HepG2 (cell line): ENCODE measurements around the gene FMOD. TPM values are rescaled to one million over a fixed set of nuclear protein-coding genes. Genes with fewer than 3 reads are reported as not detected.

Source experiments
- AFF4 ChIP-seq: sonication (generic); formaldehyde crosslinking; IDR thresholded peaks from 2 replicates; pipeline ENCODE4 v1.4.0; 2020; ENCODE audit warnings: missing genetic modification reagents
- ARID2 ChIP-seq: sonication (generic); formaldehyde crosslinking; IDR thresholded peaks from 2 replicates; pipeline ENCODE4 v1.8.1; 2022; ENCODE audit warnings: mild to moderate bottlenecking, missing genetic modification reagents, borderline replicate concordance
- CENPT ChIP-seq: sonication (generic); formaldehyde crosslinking; IDR thresholded peaks from 2 replicates; pipeline ENCODE4 v1.8.0; 2022; ENCODE audit warnings: low read depth, mild to moderate bottlenecking, moderate library complexity, missing genetic modification reagents
- FOXJ3 ChIP-seq: sonication (generic); formaldehyde crosslinking; IDR thresholded peaks from 2 replicates; pipeline ENCODE4 v1.4.0; 2020; ENCODE audit warnings: missing genetic modification reagents, mild to moderate bottlenecking, borderline replicate concordance
- HOXA5 ChIP-seq: sonication (generic); formaldehyde crosslinking; IDR thresholded peaks from 2 replicates; pipeline ENCODE4 v1.4.0; 2020; ENCODE audit warnings: missing genetic modification reagents
- MTF1 ChIP-seq: sonication (generic); formaldehyde crosslinking; IDR thresholded peaks from 2 replicates; pipeline ENCODE4 v1.5.0; 2020; ENCODE audit warnings: missing genetic modification reagents
- NFATC3 ChIP-seq: sonication (generic); formaldehyde crosslinking; IDR thresholded peaks from 2 replicates; pipeline ENCODE4 v1.5.1; 2020; ENCODE audit warnings: mild to moderate bottlenecking, missing genetic modification reagents
- ZNF562 ChIP-seq: sonication (generic); formaldehyde crosslinking; IDR thresholded peaks from 2 replicates; pipeline ENCODE4 v1.8.0; 2022; ENCODE audit warnings: missing genetic modification reagents, borderline replicate concordance
- ZNF605 ChIP-seq: sonication (generic); formaldehyde crosslinking; IDR thresholded peaks from 2 replicates; pipeline ENCODE4 v1.8.0; 2022; ENCODE audit warnings: mild to moderate bottlenecking, missing genetic modification reagents
- ZNF879 ChIP-seq: sonication (generic); formaldehyde crosslinking; IDR thresholded peaks from 2 replicates; pipeline ENCODE4 v1.8.1; 2023; ENCODE audit warnings: missing genetic modification reagents
- polyA plus RNA-seq, 8 experiments: library from polyadenylated mRNA; depleted of rRNA in 3 of 8; stranded (reverse) in 7 of 8; unstranded in 1 of 8; fragments of >200 nt; fragmentation: Illumina TruSeq in 4 of 8; extraction: Trizol in 4 of 8; gene quantifications; 2 replicates each; pipeline versions ENCODE4 v1.2.1 to v1.2.3, GENCODE V29; 2011 to 2016; ENCODE audit warnings: low read depth in 4 of 8, missing spikeins in 1 of 8, mixed read lengths in 1 of 8; ENCODE audit not compliant: insufficient read depth in 1 of 8
- total RNA-seq, 5 experiments: library from RNA; depleted of rRNA; stranded (reverse); fragments of >200 nt; fragmentation: Illumina TruSeq; extraction: Trizol; gene quantifications; 2 replicates each; pipeline ENCODE4 v1.2.3, GENCODE V29; 2016; ENCODE audit warnings: low read depth in 1 of 5
- TF ChIP-seq, protein P1 (sequence below): sonication (generic); formaldehyde crosslinking; conservative IDR thresholded peaks from 2 replicates; pipeline ENCODE4 v1.4.0; 2020; ENCODE audit warnings: missing genetic modification reagents
- TF ChIP-seq, protein P2 (sequence below): sonication (generic); formaldehyde crosslinking; IDR thresholded peaks from 2 replicates; pipeline ENCODE4 v1.4.0; 2020; ENCODE audit warnings: mild to moderate bottlenecking, missing genetic modification reagents
- TF ChIP-seq, protein P3 (sequence below): sonication (generic); formaldehyde crosslinking; IDR thresholded peaks from 2 replicates; pipeline ENCODE4 v1.5.0; 2020; ENCODE audit warnings: missing genetic modification reagents, mild to moderate bottlenecking, borderline replicate concordance
- TF ChIP-seq, protein P4 (sequence below): sonication (generic); formaldehyde crosslinking; IDR thresholded peaks from 2 replicates; pipeline ENCODE4 v1.5.1; 2020; ENCODE audit warnings: missing genetic modification reagents, mild to moderate bottlenecking, borderline replicate concordance
- TF ChIP-seq, protein P5 (sequence below): sonication (generic); formaldehyde crosslinking; IDR thresholded peaks from 2 replicates; pipeline ENCODE4 v1.8.1; 2023; ENCODE audit warnings: missing genetic modification reagents, mild to moderate bottlenecking, borderline replicate concordance

FMOD gene
- total and polyA plus RNA-seq, 2 of the 13 experiments (the other 11 are each of a cell fraction or from before 2014, with no cell fraction given), result 0.08 TPM; not detected in 1

- TF ChIP-seq HOXA5 (CRISPR knock-in tag) (peak; percentile 57; the same call in 1 of the 2 replicates), AFF4 (no peak; the same call in 1 of the 2 replicates), ZNF562 (no peak), MTF1 (CRISPR knock-in tag) (no peak), ARID2 (no peak), ZNF605 (CRISPR knock-in tag) (0 out of 2 replicates have a peak, but pooled peaks have one; percentile 59), ZNF879 (CRISPR knock-in tag) (no peak), FOXJ3 (CRISPR knock-in tag) (no peak), NFATC3 (CRISPR knock-in tag) (no peak), CENPT (CRISPR knock-in tag) (no peak)
- TF ChIP-seq, protein P1, sequence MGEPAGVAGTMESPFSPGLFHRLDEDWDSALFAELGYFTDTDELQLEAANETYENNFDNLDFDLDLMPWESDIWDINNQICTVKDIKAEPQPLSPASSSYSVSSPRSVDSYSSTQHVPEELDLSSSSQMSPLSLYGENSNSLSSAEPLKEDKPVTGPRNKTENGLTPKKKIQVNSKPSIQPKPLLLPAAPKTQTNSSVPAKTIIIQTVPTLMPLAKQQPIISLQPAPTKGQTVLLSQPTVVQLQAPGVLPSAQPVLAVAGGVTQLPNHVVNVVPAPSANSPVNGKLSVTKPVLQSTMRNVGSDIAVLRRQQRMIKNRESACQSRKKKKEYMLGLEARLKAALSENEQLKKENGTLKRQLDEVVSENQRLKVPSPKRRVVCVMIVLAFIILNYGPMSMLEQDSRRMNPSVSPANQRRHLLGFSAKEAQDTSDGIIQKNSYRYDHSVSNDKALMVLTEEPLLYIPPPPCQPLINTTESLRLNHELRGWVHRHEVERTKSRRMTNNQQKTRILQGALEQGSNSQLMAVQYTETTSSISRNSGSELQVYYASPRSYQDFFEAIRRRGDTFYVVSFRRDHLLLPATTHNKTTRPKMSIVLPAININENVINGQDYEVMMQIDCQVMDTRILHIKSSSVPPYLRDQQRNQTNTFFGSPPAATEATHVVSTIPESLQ (CRISPR knock-in tag), result no peak
- TF ChIP-seq, protein P2, sequence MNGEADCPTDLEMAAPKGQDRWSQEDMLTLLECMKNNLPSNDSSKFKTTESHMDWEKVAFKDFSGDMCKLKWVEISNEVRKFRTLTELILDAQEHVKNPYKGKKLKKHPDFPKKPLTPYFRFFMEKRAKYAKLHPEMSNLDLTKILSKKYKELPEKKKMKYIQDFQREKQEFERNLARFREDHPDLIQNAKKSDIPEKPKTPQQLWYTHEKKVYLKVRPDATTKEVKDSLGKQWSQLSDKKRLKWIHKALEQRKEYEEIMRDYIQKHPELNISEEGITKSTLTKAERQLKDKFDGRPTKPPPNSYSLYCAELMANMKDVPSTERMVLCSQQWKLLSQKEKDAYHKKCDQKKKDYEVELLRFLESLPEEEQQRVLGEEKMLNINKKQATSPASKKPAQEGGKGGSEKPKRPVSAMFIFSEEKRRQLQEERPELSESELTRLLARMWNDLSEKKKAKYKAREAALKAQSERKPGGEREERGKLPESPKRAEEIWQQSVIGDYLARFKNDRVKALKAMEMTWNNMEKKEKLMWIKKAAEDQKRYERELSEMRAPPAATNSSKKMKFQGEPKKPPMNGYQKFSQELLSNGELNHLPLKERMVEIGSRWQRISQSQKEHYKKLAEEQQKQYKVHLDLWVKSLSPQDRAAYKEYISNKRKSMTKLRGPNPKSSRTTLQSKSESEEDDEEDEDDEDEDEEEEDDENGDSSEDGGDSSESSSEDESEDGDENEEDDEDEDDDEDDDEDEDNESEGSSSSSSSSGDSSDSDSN (CRISPR knock-in tag), result peak; percentile 84
- TF ChIP-seq, protein P3, sequence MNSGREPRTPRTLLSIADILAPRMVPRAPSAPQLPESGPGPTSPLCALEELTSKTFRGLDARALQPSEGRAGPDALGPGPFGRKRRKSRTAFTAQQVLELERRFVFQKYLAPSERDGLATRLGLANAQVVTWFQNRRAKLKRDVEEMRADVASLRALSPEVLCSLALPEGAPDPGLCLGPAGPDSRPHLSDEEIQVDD (CRISPR knock-in tag), result no peak
- TF ChIP-seq, protein P4, sequence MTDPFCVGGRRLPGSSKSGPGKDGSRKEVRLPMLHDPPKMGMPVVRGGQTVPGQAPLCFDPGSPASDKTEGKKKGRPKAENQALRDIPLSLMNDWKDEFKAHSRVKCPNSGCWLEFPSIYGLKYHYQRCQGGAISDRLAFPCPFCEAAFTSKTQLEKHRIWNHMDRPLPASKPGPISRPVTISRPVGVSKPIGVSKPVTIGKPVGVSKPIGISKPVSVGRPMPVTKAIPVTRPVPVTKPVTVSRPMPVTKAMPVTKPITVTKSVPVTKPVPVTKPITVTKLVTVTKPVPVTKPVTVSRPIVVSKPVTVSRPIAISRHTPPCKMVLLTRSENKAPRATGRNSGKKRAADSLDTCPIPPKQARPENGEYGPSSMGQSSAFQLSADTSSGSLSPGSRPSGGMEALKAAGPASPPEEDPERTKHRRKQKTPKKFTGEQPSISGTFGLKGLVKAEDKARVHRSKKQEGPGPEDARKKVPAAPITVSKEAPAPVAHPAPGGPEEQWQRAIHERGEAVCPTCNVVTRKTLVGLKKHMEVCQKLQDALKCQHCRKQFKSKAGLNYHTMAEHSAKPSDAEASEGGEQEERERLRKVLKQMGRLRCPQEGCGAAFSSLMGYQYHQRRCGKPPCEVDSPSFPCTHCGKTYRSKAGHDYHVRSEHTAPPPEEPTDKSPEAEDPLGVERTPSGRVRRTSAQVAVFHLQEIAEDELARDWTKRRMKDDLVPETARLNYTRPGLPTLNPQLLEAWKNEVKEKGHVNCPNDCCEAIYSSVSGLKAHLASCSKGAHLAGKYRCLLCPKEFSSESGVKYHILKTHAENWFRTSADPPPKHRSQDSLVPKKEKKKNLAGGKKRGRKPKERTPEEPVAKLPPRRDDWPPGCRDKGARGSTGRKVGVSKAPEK (CRISPR knock-in tag), result no peak; the same call in 1 of the 2 replicates
- TF ChIP-seq, protein P5, sequence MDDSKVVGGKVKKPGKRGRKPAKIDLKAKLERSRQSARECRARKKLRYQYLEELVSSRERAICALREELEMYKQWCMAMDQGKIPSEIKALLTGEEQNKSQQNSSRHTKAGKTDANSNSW (CRISPR knock-in tag), result no peak
Observed at GRCh38 chr1:203304919-203305808, 45.8 kb downstream of the FMOD start, which contains the start of gene BTG2 (continued).
